Neural cell (in vitro differentiated cells): ENCODE data around the gene EYS. TPM values are rescaled to one million over a fixed set of nuclear protein-coding genes. Genes with fewer than 3 reads are reported as not detected.

ENCODE experiments used
- H2AFZ ChIP-seq: fragments of 200-600, 300-800 bp; sonication (generic), shearing (Covaris generic); 2 replicates; pipeline ENCODE4 v1.6.0; 2014; ENCODE audit warnings: low read depth, mild to moderate bottlenecking, antibody characterized with exemption, low read length, moderate library complexity
- H3F3A ChIP-seq: fragments of 200-600 bp; shearing (Covaris generic); 2 replicates; pipeline ENCODE4 v1.6.1; 2016; ENCODE audit warnings: mild to moderate bottlenecking, moderate library complexity, mixed read lengths, antibody characterized with exemption, low read length; ENCODE audit not compliant: insufficient read depth, poor library complexity, severe bottlenecking
- H3K27ac ChIP-seq: fragments of 200-600, 300-800 bp; sonication (generic), shearing (Covaris generic); 2 replicates; pipeline ENCODE4 v1.5.1; 2014; ENCODE audit warnings: mild to moderate bottlenecking, low read length, moderate library complexity
- H3K27me3 ChIP-seq: fragments of 300-800, 200-600 bp; sonication (generic), shearing (Covaris generic); 2 replicates; pipeline ENCODE4 v1.6.0; 2014; ENCODE audit warnings: mild to moderate bottlenecking, low read depth, low read length, moderate library complexity; ENCODE audit not compliant: insufficient read depth
- H3K36me3 ChIP-seq: fragments of 300-800, 200-600 bp; sonication (generic), shearing (Covaris generic); 2 replicates; pipeline ENCODE4 v1.5.1; 2014; ENCODE audit warnings: mild to moderate bottlenecking, antibody characterized with exemption, low read length, moderate library complexity; ENCODE audit not compliant: insufficient read depth
- H3K4me2 ChIP-seq: fragments of 300-800, 200-600 bp; sonication (generic), shearing (Covaris generic); 2 replicates; pipeline ENCODE4 v1.6.0; 2014; ENCODE audit warnings: mild to moderate bottlenecking, low read length
- H3K4me3 ChIP-seq: fragments of 300-800, 200-600 bp; sonication (generic), shearing (Covaris generic); 2 replicates; pipeline ENCODE4 v1.5.1; 2014; ENCODE audit warnings: mild to moderate bottlenecking, low read length, moderate library complexity
- H3K79me2 ChIP-seq: fragments of 200-600 bp; shearing (Covaris generic); replicated peaks from 2 replicates; pipeline ENCODE4 v1.6.0; 2014; ENCODE audit warnings: mild to moderate bottlenecking, low read length, moderate library complexity; ENCODE audit not compliant: insufficient read depth
- H3K9ac ChIP-seq: fragments of 300-800, 200-600 bp; sonication (generic), shearing (Covaris generic); 2 replicates; pipeline ENCODE4 v1.6.1; 2016; ENCODE audit warnings: mild to moderate bottlenecking, low read length, mixed read lengths
- H3K9me2 ChIP-seq: fragments of 200-600 bp; shearing (Covaris generic); 2 replicates; pipeline ENCODE4 v1.6.1; 2016; ENCODE audit warnings: mild to moderate bottlenecking, low read length, mixed read lengths; ENCODE audit not compliant: insufficient read depth
- H3K9me3 ChIP-seq: fragments of 200-600, 300-800 bp; sonication (generic), shearing (Covaris generic); 2 replicates; pipeline ENCODE4 v1.6.1; 2016; ENCODE audit warnings: mild to moderate bottlenecking, mixed run types, low read length, moderate library complexity, mixed read lengths
- H4K20me1 ChIP-seq: fragments of 200-600 bp; shearing (Covaris generic); 2 replicates; pipeline ENCODE4 v1.6.1; 2016; ENCODE audit warnings: mild to moderate bottlenecking, mixed run types; ENCODE audit not compliant: insufficient read depth
- CTCF ChIP-seq: fragments of 450-650 bp; IDR thresholded peaks from 2 replicates; pipeline ENCODE4 v1.5.1; 2014; ENCODE audit warnings: antibody characterized with exemption, mild to moderate bottlenecking, moderate library complexity; ENCODE audit not compliant: poor library complexity, severe bottlenecking
- EP300 ChIP-seq: fragments of 450-650 bp; conservative IDR thresholded peaks from 2 replicates; pipeline ENCODE4 v1.6.1; 2014; ENCODE audit warnings: antibody characterized with exemption, mild to moderate bottlenecking, moderate library complexity; ENCODE audit not compliant: poor library complexity, severe bottlenecking
- EZH2 ChIP-seq: fragments of 200-600, 300-800 bp; shearing (Covaris generic), sonication (generic); IDR thresholded peaks from 2 replicates; pipeline ENCODE4 v1.6.1; 2014; ENCODE audit warnings: antibody characterized with exemption, low read length, borderline replicate concordance, mild to moderate bottlenecking; ENCODE audit not compliant: insufficient read depth, poor library complexity, severe bottlenecking
- MXI1 ChIP-seq: fragments of 450-650 bp; conservative IDR thresholded peaks from 2 replicates; pipeline ENCODE4 v1.6.1; 2014; ENCODE audit warnings: antibody characterized with exemption, mild to moderate bottlenecking; ENCODE audit not compliant: poor library complexity, severe bottlenecking
- POLR2AphosphoS5 ChIP-seq: IDR thresholded peaks from 2 replicates; pipeline ENCODE4 v1.6.1; 2012
- RAD21 ChIP-seq: fragments of 450-650 bp; conservative IDR thresholded peaks from 2 replicates; pipeline ENCODE4 v1.6.1; 2014; ENCODE audit warnings: antibody characterized with exemption, mild to moderate bottlenecking, moderate library complexity
- REST ChIP-seq: IDR thresholded peaks from 2 replicates; pipeline ENCODE4 v1.6.1; 2012; ENCODE audit warnings: borderline replicate concordance
- SMC3 ChIP-seq: fragments of 450-650 bp; conservative IDR thresholded peaks from 2 replicates; pipeline ENCODE4 v1.6.1; 2014; ENCODE audit warnings: antibody characterized with exemption, mild to moderate bottlenecking, moderate library complexity; ENCODE audit not compliant: poor library complexity
- TAF1 ChIP-seq: IDR thresholded peaks from 2 replicates; pipeline ENCODE4 v1.6.1; 2012; ENCODE audit warnings: low read depth
- polyA plus RNA-seq: library from polyadenylated mRNA; depleted of rRNA; stranded (reverse); fragments of >200 nt; gene quantifications from 2 replicates; pipeline ENCODE4 v1.2.3, GENCODE V29; 2014

Gene EYS
- polyA plus RNA-seq, 1 donor from 2014 or later: 0.38 TPM

- Histone ChIP-seq H3K27ac (no peak overlapping the region), H3K36me3 (no peaks in the 10 kb centered on the region), H3K9me2 (no peaks in the 10 kb centered on the region), H3K79me2 (no peaks in the 10 kb centered on the region), H3K27me3 (no peaks in the 10 kb centered on the region), H3K4me2 (no peak overlapping the region), H3F3A (no peaks in the 10 kb centered on the region), H2AFZ (no peak overlapping the region), H3K4me3 (no peak overlapping the region), H4K20me1 (no peaks in the 10 kb centered on the region), H3K9me3 (no peaks in the 10 kb centered on the region), H3K9ac (no peak overlapping the region)
- TF ChIP-seq TAF1 (no peak), MXI1 (no peak), EP300 (no peak), REST (no peak), CTCF (no peak), SMC3 (no peak), POLR2AphosphoS5 (no peak), EZH2 (no peak), RAD21 (no peak)
Measured at GRCh38 chr6:64774881-64775280, 932.1 kb downstream of the EYS start.

- Histone ChIP-seq H3K4me3 (no peak overlapping the region), H3K9me2 (no peaks in the 10 kb centered on the region), H2AFZ (no peak overlapping the region), H4K20me1 (no peaks in the 10 kb centered on the region), H3K27ac (no peak overlapping the region), H3K79me2 (no peaks in the 10 kb centered on the region), H3K9ac (no peak overlapping the region), H3K27me3 (no peaks in the 10 kb centered on the region), H3K36me3 (no peaks in the 10 kb centered on the region), H3K4me2 (no peak overlapping the region), H3F3A (no peaks in the 10 kb centered on the region), H3K9me3 (no peaks in the 10 kb centered on the region)
- TF ChIP-seq REST (no peak), SMC3 (no peak), TAF1 (no peak), EP300 (no peak), CTCF (no peak), MXI1 (no peak), EZH2 (no peak), RAD21 (no peak), POLR2AphosphoS5 (no peak)
Measured at GRCh38 chr6:64750910-64751309, 956.1 kb downstream of the EYS start.
